Ishikawa (cell line): ENCODE data around the gene BICDL1.

Experiments
- EP300 ChIP-seq: IDR thresholded peaks from 2 replicates; pipeline ENCODE4 v1.6.1; 2012; ENCODE audit warnings: borderline replicate concordance
- FOXM1 ChIP-seq: IDR thresholded peaks from 2 replicates; pipeline ENCODE4 v1.6.1; 2012; ENCODE audit warnings: low read depth, borderline replicate concordance
- NFIC ChIP-seq: IDR thresholded peaks from 2 replicates; pipeline ENCODE4 v1.6.1; 2012
- RAD21 ChIP-seq: IDR thresholded peaks from 2 replicates; pipeline ENCODE4 v1.6.1; 2012; ENCODE audit warnings: low read depth
- REST ChIP-seq: IDR thresholded peaks from 2 replicates; pipeline ENCODE4 v1.6.1; 2012; ENCODE audit warnings: low read depth, mild to moderate bottlenecking
- TAF1 ChIP-seq: IDR thresholded peaks from 2 replicates; pipeline ENCODE4 v1.6.1; 2012; ENCODE audit warnings: low read depth, mild to moderate bottlenecking
- TCF12 ChIP-seq: IDR thresholded peaks from 2 replicates; pipeline ENCODE4 v1.6.1; 2012; ENCODE audit warnings: low read depth
- YY1 ChIP-seq: IDR thresholded peaks from 2 replicates; pipeline ENCODE4 v1.6.1; 2012; ENCODE audit warnings: low read depth
- TF ChIP-seq, protein P1 (sequence below): IDR thresholded peaks from 2 replicates; pipeline ENCODE4 v1.6.1; 2012

GRCh38 chr12:120142231-120142877 lies 153.3 kb downstream of the BICDL1 start:
- TF ChIP-seq YY1: no peak
- TF ChIP-seq RAD21: no peak
- no peak for TF ChIP-seq EP300
- no peak for TF ChIP-seq TAF1
- TF ChIP-seq, protein P1, sequence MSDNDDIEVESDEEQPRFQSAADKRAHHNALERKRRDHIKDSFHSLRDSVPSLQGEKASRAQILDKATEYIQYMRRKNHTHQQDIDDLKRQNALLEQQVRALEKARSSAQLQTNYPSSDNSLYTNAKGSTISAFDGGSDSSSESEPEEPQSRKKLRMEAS: no peak
- no peak for TF ChIP-seq TCF12
- TF ChIP-seq REST: no peak
- no peak for TF ChIP-seq NFIC
- no peak for TF ChIP-seq FOXM1
